Skeletal muscle satellite cell (primary cell): Measurements from ENCODE around the gene DRICH1.

Experiments
- H3K27me3 ChIP-seq: 2 replicates; pipeline ENCODE4 v1.7.0; 2013; ENCODE audit warnings: low read length; ENCODE audit not compliant: control insufficient read depth, insufficient read depth
- H3K36me3 ChIP-seq: 2 replicates; pipeline ENCODE4 v1.7.0; 2013; ENCODE audit warnings: mild to moderate bottlenecking, control low read depth, low read length; ENCODE audit not compliant: insufficient read depth
- H3K4me1 ChIP-seq: 2 replicates; pipeline ENCODE4 v1.7.0; 2013; ENCODE audit warnings: low read length; ENCODE audit not compliant: control insufficient read depth, insufficient read depth
- H3K4me2 ChIP-seq: 2 replicates; pipeline ENCODE4 v1.7.0; 2013; ENCODE audit warnings: mild to moderate bottlenecking, low read length
- H3K4me3 ChIP-seq: 2 replicates; pipeline ENCODE4 v1.7.0; 2013; ENCODE audit warnings: low read length
- H3K9ac ChIP-seq: 2 replicates; pipeline ENCODE4 v1.7.0; 2013; ENCODE audit warnings: mild to moderate bottlenecking, low read depth, low read length, moderate library complexity
- H3K9me3 ChIP-seq: replicated peaks from 2 replicates; pipeline ENCODE4 v1.7.0; 2013; ENCODE audit warnings: mild to moderate bottlenecking, control low read depth, low read length

Gene DRICH1

GRCh38 chr22:23583836-23584235, 48.3 kb downstream of the DRICH1 start:
- Histone ChIP-seq H3K4me3 (no peak overlapping the region), H3K27me3 (peaks cover 19% of the 10 kb centered on the region), H3K9ac (no peak overlapping the region), H3K4me2 (no peak overlapping the region), H3K36me3 (no peaks in the 10 kb centered on the region), H3K9me3 (no peaks in the 10 kb centered on the region), H3K4me1 (no peaks in the 10 kb centered on the region)

- H3K4me2 ChIP-seq, result no peak overlapping the region
Observed at GRCh38 chr22:23583153-23583552, 49.0 kb downstream of the DRICH1 start.

GRCh38 chr22:23581260-23581650, 50.9 kb downstream of the DRICH1 start:
- no peak overlapping the region for H3K9ac ChIP-seq
- H3K4me3 ChIP-seq, result no peak overlapping the region
- no peaks in the 10 kb centered on the region for H3K36me3 ChIP-seq
- H3K4me1 ChIP-seq, result no peaks in the 10 kb centered on the region
- peaks cover 19% of the 10 kb centered on the region for H3K27me3 ChIP-seq
- no peak overlapping the region for H3K4me2 ChIP-seq
- no peaks in the 10 kb centered on the region for H3K9me3 ChIP-seq

More at GRCh38 chr22:23583153-23583552, 49.0 kb downstream of the DRICH1 start:
- Histone ChIP-seq H3K4me1 (no peaks in the 10 kb centered on the region), H3K9ac (no peak overlapping the region), H3K27me3 (peaks cover 19% of the 10 kb centered on the region), H3K9me3 (no peaks in the 10 kb centered on the region), H3K4me3 (no peak overlapping the region), H3K36me3 (no peaks in the 10 kb centered on the region)

- no peak overlapping the region for H3K4me3 ChIP-seq
- no peaks in the 10 kb centered on the region for H3K36me3 ChIP-seq
- no peak overlapping the region for H3K4me2 ChIP-seq
- no peak overlapping the region for H3K9ac ChIP-seq
- H3K9me3 ChIP-seq, result no peaks in the 10 kb centered on the region
- peaks cover 21% of the 10 kb centered on the region for H3K27me3 ChIP-seq
- H3K4me1 ChIP-seq, result no peaks in the 10 kb centered on the region
Observed at GRCh38 chr22:23580576-23581259, 51.4 kb downstream of the DRICH1 start.

- Histone ChIP-seq H3K36me3 (no peaks in the 10 kb centered on the region), H3K9ac (no peak within 1 kb of the TSS), H3K9me3 (no peaks in the 10 kb centered on the region), H3K4me1 (no peaks in the 10 kb centered on the region), H3K4me2 (no peak within 1 kb of the TSS), H3K4me3 (no peak within 1 kb of the TSS), H3K27me3 (peaks cover 25% of the 10 kb centered on the region)
Observed at GRCh38 chr22:23579870-23580575, 52.1 kb downstream of the DRICH1 start, which contains the start of gene IGLL1. IGLL1 (minus strand) TSS chr22:23580290; CDS start chr22:23580190, 100 bp downstream.

GRCh38 chr22:23579280-23579679, 52.8 kb downstream of the DRICH1 start:
- peaks cover 25% of the 10 kb centered on the region for H3K27me3 ChIP-seq

GRCh38 chr22:23578306-23578705, 53.8 kb downstream of the DRICH1 start:
- Histone ChIP-seq H3K4me3 (no peak overlapping the region), H3K36me3 (no peaks in the 10 kb centered on the region), H3K4me2 (no peak overlapping the region), H3K27me3 (peaks cover 23% of the 10 kb centered on the region), H3K9me3 (no peaks in the 10 kb centered on the region), H3K4me1 (no peaks in the 10 kb centered on the region), H3K9ac (no peak overlapping the region)

More at GRCh38 chr22:23579280-23579679, 52.8 kb downstream of the DRICH1 start:
- Histone ChIP-seq H3K4me2 (no peak overlapping the region), H3K4me3 (no peak overlapping the region), H3K9me3 (no peaks in the 10 kb centered on the region), H3K4me1 (no peaks in the 10 kb centered on the region), H3K36me3 (no peaks in the 10 kb centered on the region), H3K9ac (no peak overlapping the region)

- H3K9ac ChIP-seq, result no peak overlapping the region
- no peaks in the 10 kb centered on the region for H3K36me3 ChIP-seq
- no peaks in the 10 kb centered on the region for H3K4me1 ChIP-seq
- H3K9me3 ChIP-seq, result no peaks in the 10 kb centered on the region
- H3K4me3 ChIP-seq, result no peak overlapping the region
- peaks cover 17% of the 10 kb centered on the region for H3K27me3 ChIP-seq
- no peak overlapping the region for H3K4me2 ChIP-seq
Observed at GRCh38 chr22:23576681-23577080, 55.4 kb downstream of the DRICH1 start.

- Histone ChIP-seq H3K4me1 (no peaks in the 10 kb centered on the region), H3K9me3 (no peaks in the 10 kb centered on the region), H3K9ac (no peak overlapping the region), H3K4me3 (no peak overlapping the region), H3K27me3 (peaks cover 9% of the 10 kb centered on the region), H3K4me2 (no peak overlapping the region), H3K36me3 (no peaks in the 10 kb centered on the region)
Observed at GRCh38 chr22:23575601-23576000, 56.5 kb downstream of the DRICH1 start.

- no peaks in the 10 kb centered on the region for H3K36me3 ChIP-seq
- peaks cover 6% of the 10 kb centered on the region for H3K27me3 ChIP-seq
- H3K4me1 ChIP-seq, result no peaks in the 10 kb centered on the region
- no peak overlapping the region for H3K4me2 ChIP-seq
- no peaks in the 10 kb centered on the region for H3K9me3 ChIP-seq
- H3K9ac ChIP-seq, result no peak overlapping the region
- H3K4me3 ChIP-seq, result no peak overlapping the region
Observed at GRCh38 chr22:23574877-23575276, 57.2 kb downstream of the DRICH1 start.

- Histone ChIP-seq H3K4me3 (no peak overlapping the region), H3K9me3 (no peaks in the 10 kb centered on the region), H3K9ac (no peak overlapping the region), H3K27me3 (peaks cover 6% of the 10 kb centered on the region), H3K4me2 (no peak overlapping the region), H3K36me3 (no peaks in the 10 kb centered on the region), H3K4me1 (no peaks in the 10 kb centered on the region)
Observed at GRCh38 chr22:23574371-23574811, 57.7 kb downstream of the DRICH1 start.
